Right hindlimb (tissue), 1 donor: ENCODE data around the gene SULT2B1.
A peak's percentile ranks its signal among the peaks of the same experiment; 100 is the strongest.

Source experiments
- DNase-seq: peaks from one replicate; pipeline ENCODE4 v3.0.0-alpha.2; 2018

Gene SULT2B1

DNA sequence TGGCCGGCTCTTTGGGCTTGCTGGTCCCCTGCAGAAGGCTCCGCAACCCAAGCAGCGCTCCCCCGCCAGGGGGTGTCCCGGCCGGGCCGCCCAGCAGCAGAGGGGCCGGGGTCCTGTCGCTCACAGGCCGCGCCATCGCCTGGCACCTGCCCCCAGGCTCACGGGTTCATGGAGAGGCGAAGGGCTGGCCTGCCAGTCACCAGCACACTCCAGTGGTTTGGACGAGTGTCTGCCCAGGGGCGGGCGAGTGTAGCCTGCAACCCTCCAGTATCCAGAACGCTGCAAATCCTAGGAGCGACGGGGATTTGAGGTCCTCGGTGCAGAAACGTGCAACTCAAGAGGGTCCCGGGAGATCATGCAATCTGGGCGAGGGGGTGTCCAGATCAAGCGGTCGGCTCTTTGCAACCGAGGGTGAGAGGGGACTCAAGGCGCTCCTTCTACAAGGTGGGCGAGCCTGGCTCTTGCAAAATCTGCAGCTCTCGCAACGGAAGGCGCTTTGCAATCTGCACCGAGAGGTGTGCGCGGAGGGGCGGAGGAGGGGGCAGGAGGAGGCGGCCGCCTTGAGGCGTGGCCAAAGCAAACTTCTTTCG lies 85.0 kb downstream of the SULT2B1 start, which contains the start of gene DBP:
TSS of gene DBP (minus strand) at position 521 of the 590 bp plus-strand sequence. CDS start at position 136, 385 bp downstream.
- DNase-seq, result peak; percentile 61

DNA sequence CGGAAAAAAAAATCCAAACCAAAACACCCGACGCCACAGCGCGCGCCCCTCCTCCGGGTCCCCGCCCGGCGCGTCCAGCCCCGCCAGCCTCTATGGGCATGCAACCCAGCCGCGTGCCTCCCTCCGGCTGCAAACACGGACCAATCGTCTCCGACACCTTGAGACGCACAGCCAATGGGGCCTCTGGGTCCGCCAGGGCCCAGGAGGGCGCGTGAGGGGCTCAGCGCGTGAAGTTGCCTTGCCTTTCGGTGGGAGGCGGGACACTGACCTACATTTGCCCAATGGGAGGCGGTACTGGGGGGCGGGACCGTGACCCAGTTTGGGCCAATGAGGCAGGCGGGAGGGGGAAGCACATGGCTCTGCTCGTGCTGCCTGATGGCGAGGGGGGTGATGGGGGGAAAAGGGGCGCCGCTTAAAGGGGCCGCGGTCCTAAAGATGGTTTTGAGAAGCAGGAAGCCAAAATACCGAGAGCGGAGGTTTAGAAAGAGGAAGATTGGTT lies 85.5 kb downstream of the SULT2B1 start:
- DNase-seq, result peak; percentile 99

DNA sequence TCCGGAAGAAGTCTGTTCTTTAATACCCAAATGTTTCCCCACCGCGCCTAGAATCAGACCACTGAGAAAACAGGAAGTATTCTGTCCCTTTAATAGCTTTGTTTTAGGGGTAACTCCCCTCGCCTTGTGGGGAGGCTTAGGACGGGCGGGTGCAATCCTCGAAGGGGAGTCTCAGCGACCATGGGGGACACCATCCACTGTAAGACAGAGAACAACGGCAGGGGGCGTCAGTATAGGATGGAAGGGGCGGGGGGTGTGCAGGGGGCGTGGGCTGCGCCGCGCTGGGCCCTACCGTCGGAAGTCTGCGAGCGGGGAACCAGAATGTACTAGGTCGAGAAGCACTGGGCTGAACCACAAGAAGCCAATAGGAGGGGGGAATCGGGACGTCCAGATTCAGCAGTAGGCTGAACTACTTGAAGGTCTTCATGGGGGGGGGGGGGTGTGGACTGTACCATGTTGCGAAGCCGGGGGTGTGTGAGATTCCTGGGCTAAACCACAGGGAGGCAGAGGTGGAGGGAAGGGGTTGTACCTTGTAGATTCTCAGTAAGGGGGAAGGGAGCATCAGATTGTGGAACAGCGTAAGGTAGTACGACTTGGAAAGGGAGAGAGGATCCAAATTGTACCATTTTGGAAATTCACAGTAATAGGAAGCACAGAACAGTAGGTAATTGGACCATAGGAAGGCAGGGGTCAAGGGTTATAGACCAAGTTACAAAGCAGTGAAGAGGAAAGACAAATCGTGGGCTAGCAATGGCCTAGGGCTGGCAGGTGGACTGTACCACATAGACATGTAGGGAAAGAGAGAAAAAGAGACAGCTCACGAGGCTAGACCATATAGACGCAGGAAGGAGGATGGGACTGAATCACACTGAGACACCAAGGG lies 86.2 kb downstream of the SULT2B1 start:
- peak; percentile 93 for DNase-seq

DNA sequence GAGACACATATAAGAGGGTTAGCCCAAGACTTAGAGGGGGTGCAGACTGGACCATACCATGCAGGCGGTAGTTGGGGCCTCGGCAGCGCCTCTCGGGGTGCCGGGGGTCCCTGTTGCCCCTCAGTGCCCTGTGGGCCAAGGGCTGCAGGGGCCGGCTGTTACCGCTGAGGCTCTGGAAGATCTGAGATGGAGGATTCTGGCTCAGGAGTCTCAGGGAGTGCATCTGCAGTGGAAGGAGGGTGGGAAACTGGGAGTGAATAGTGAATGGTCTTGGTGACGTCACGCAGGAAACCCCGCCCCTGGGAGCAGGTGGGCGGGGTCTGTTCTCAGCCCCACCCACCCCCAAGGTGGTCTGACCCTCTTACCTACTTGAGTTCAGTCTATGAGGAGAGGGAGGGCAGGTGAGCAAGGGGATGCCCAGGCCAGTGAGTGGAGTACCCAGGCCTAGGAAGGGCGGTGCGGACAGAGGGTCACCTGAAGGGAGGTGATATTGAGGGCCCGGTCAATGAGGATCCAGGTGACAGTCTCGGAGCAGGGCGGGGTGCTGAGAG lies 86.9 kb downstream of the SULT2B1 start:
- no peak for DNase-seq

DNA sequence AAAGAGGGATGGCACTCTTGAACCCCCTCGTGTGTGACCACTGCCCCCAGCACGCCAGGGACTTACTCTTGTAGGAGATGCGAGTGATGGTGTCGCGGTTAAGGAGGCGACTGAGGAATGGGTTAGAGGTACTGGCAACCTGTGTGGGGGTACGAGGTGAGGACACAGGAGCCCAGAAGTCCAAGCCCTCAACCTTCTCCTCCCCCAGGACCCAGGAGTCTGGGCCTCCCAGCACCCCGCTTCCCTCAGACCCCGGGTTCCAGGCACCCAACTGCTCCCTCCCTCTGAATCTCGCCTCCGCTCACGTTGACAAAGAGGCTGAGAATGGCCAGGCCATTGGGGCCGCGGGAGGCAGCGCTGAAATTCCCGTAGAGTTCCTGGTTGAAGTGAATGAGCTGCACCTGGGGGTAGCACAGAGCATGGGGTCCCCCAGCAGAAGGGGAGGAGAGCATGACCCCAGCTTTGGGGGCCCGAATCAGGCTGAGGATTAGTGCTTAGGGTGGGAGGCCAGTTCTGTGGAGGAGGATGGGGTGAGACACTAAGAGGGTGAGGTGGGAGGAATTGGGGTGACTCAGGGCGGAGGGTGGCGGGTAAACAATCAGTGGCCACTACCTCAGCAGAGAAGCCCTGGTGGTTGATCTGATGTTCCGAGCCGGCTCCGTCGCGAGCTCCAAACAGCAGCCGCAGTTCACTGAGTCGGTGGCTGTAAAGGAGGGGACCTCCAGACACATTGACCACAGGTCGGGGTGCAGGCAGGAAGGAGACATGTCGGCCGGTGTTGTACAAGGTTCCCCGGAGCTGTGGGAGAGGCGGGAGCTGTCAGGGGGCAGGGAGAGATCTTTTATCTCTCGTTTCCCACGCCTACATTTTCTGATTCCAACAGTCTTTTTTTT lies 87.8 kb downstream of the SULT2B1 start:
- DNase-seq, result peak; percentile 21

DNA sequence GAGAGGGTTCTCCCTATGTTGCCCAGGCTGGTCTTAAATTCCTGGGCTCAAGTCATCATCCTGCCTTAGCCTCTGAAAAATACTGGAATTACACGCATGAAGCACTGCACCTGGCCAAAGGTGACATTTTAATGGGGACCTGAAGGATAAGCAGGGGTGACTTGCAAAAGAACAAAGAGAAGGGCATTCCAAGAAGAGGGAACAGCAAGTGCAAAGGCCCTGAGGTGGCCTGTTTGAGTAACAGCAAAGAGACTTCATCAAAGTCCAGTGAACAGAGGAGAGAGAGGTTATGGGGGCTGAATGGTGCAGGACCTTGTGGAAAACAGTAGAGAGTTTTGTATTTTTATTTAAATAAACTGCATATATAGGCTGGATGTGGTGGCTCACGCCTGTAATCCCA lies 89.9 kb downstream of the SULT2B1 start:
- DNase-seq, result no peak

DNA sequence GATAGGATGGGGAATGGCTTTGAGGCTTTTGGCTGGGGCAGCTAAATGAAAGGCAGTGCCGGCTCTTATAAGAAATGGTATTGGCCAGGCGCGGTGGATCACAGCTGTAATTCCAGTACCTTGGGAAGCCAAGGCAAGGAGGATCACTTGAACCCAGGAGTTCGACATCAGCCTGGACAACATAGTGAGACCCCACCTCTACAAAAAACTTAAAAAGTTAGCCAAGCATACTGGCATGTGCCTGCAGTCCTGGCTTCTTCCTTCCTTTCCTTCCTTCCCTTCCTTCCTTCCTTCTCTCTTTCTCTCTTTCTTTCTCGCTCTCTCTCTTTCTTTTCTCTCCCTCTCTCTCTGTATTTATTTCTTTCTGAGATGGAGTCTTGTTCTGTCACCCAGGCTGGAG lies 90.9 kb downstream of the SULT2B1 start:
- no peak for DNase-seq

DNA sequence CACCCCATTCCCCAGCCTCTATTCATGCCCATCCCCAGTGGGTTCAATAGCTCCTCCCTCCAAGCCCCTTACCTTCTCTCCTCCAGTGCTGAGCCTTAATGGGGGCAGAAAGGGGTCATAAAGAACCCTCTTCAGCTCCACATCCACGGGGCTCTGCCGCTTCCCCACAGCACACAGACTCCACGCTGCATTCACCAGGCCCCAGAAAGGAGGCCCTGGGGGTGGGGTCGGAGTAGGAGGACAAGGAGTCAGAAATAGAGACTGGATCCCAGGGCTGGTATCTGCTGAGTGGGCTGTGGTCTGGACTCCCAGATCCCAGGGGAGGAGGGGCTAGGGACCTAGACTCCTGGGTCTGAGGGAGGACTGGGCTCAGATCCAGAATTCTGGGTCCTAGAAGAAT lies 92.4 kb downstream of the SULT2B1 start:
- DNase-seq, result no peak

DNA sequence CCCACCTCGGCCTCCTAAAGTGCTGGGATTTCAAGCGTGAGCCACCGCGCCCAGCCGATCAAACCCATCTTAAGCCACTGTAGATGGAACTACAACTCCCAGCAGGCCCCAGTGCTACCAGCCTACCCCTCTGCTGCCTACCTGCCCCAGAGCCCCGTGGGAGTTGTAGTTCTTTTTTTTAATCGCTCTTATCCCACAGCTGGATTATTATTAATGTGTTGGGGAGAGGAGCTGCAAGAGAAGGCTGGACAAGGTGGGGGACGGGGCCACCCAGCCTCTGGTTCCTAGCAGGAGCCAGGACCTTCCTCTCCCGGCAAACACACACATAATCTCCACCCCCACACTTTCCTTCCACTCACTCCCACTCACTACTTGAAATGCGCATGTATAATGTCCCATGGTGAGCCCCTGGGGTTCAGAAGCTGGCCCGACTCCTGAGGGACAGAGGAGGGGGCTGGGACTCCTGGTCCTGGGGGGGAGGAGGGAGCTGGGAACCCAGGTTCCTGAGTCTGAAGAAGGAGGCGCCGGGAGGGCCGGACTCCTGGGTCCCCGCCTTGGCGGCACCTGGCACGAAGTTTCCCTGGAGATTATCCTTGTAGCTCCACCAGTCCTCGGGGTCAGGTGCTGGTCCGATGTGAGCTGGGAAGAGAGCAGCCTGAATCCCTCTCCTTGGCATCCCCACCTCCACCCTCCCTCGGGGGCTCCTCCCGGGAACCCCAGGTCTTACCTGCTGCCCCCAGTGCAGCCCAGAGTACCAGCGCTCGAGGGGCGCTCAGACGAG lies 93.1 kb downstream of the SULT2B1 start:
- DNase-seq, result peak; percentile 84

DNA sequence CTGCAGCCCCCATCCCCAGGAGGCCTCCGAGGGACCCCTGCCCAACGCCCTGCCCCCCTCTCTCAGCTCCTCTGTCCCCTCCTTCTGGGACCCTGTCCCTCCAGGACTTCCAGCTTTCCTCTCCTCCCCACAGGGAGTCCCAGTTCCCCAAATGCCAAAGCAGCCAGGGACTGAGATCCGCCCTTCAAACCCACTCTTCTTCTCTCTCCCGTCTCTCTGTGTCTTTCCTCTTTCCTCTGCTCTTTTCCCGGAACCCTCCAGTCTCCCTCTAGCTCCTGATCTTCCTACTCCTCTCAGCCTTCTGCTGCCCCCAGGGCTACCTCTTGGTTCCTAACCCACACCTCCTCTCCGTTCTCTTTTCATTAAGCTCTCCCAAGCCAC lies 93.6 kb downstream of the SULT2B1 start:
- no peak for DNase-seq

DNA sequence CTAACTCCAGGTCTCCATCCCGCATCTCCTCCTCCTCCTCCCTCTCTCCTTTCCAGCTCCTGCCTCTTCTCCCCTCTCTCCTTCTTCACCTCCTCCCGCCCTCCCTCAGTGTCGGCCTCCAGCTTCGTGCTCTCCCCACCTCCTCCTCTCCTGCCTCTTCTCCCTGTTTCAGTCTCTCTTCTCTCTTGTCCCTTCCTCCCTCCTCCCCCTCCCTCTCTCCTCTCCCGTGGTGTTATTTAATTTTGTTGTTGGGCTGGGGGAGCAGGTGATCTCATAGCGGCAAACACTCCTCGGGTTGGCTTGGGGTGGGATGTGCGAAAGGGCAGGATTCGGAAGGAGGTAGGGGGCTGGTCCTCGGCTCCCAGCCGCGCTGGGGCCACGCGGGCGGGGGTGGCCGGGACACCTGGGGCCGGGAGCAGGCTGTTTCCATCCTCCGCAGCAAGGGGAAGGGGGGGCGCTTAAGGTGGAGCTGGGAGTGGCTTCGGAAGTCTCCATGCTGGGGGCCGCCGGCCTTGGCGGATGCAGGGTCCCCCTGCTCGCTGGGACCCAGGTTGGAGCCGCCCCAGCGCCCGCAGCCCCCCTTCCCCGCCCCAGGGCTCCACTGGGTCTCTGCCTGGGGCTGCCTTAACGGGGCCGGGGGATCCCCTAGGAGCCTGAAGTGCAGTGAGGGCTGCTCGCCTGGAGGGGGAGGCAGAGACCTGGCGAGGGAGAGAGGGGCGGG lies 94.2 kb downstream of the SULT2B1 start, which contains the start of gene CA11:
TSS of gene CA11 (minus strand) at position 187 of the 721 bp plus-strand sequence. CDS start 555 bp downstream, outside the sequence.
- DNase-seq, result peak; percentile 95

DNA sequence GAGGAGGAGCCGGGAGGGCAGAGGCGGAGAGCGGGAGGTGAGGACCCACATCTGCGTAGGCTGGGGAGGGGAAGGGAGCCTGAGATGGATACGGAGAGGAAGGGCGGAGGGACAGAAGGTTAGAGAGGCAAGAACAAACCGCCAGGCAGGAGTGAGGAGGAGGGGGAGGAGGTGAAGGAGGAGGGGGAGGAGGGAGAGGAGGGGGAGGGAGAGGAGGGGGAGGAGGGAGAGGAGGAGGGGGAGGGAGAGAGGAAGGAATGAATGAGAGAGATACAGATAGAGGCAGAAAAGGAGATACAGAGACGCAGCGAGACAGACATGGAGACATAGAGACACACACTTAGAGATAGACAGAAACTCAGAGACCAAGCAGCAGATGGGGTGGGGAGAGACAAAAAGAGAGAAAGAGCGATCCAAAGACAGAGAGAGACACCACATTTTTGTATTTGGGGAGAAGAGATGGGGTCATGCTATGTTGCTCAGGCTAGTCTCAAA lies 94.8 kb downstream of the SULT2B1 start:
- DNase-seq, result no peak

DNA sequence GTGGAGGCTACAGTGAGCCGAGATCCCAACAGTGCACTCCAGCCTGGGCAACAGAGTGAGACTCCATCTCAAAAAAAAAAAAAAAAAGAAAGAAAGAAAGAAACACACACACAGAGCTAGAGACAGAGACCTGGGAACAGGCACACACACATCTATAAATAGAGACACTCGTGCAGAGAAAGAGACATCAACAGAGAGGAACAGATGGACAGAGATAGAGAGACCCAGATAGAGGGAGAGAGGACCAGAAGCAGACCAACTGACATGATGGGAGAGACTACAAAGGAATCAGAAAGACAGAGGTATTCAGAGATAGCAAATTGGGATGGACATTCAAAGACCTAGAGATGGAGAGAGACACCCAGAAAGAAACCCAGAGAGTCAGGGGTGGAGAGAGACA lies 96.2 kb downstream of the SULT2B1 start:
- no peak for DNase-seq
